Esophagus squamous epithelium (tissue), 4 donors: Measurements from ENCODE around the gene GFI1.

Experiments used
- POLR2A ChIP-seq, 4 donors: fragments of 450-650 bp; IDR thresholded peaks; one replicate each; pipeline ENCODE4 v1.6.1; 2017; ENCODE audit warnings: antibody characterized with exemption in 4 of 4, mild to moderate bottlenecking in 4 of 4, moderate library complexity in 3 of 4
- TF ChIP-seq, protein P1 (sequence below), 6 experiments: fragments of 450-650 bp in 4 of 6; fragments of 200-600 bp in 2 of 6; sonication (generic) in 2 of 6; IDR thresholded peaks; one replicate each; pipeline ENCODE4 v1.5.1; 2016 to 2019; ENCODE audit warnings: antibody characterized with exemption in 6 of 6, mild to moderate bottlenecking in 4 of 6, moderate library complexity in 4 of 6

- TF ChIP-seq, protein P1, sequence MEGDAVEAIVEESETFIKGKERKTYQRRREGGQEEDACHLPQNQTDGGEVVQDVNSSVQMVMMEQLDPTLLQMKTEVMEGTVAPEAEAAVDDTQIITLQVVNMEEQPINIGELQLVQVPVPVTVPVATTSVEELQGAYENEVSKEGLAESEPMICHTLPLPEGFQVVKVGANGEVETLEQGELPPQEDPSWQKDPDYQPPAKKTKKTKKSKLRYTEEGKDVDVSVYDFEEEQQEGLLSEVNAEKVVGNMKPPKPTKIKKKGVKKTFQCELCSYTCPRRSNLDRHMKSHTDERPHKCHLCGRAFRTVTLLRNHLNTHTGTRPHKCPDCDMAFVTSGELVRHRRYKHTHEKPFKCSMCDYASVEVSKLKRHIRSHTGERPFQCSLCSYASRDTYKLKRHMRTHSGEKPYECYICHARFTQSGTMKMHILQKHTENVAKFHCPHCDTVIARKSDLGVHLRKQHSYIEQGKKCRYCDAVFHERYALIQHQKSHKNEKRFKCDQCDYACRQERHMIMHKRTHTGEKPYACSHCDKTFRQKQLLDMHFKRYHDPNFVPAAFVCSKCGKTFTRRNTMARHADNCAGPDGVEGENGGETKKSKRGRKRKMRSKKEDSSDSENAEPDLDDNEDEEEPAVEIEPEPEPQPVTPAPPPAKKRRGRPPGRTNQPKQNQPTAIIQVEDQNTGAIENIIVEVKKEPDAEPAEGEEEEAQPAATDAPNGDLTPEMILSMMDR (IDR thresholded peaks at IDR 0.05), result no peak
- no peak for TF ChIP-seq POLR2A (IDR thresholded peaks at IDR 0.05)
Measured at GRCh38 chr1:92503043-92503925, 16.6 kb upstream of the GFI1 start.
